HuH-7.5 (cell line): Measurements from ENCODE around the gene RING1.

Experiments
- DNase-seq: peaks from one replicate; pipeline ENCODE4 v3.0.0; 2011; ENCODE audit warnings: low spot score

RING1 gene

DNA sequence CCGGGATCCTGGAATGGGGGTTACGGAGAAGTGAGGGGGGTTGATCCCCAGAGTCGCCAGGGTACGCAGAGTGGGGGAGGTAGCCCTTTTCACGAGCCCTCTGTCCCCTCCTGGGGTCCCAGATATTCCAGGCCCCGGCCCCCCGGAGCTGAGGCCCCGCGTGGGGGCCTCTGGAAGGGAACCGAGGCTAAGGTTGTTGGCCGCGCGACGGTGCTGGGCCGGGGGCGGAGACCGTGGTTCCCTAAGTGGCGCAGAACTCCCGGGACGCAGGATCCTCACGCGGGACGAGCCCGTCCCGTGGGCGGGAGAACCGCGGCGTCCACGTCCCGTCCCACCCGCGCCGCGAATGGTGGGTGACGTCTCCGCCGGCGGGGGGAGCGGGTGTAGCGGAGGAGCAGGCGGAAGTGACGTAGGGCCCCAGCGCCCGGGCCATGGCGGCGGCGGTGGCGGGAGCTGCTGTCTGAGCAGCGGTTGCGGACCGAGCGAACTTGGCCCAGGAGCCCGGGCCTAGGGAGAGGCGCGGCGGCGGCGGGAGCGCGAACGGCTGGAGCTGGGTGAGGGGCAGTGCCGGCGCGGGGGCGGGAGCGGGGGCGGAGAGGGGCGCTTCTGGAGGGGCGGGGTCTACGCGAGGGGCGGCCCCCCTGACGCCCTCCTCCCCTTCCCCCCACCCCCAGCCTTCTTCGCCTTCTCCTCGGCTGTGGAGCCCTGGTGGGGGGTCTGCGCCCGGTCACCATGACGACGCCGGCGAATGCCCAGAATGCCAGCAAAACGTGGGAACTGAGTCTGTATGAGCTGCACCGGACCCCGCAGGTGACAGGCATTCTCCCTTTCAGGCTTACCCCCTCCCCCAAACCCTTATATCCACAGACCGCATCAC is at the start of gene RING1:
Gene RING1 (plus strand): TSS at position 410 of the 877 bp plus-strand sequence. CDS start 323 bp downstream, at position 733.
- peak; percentile 86 for DNase-seq

DNA sequence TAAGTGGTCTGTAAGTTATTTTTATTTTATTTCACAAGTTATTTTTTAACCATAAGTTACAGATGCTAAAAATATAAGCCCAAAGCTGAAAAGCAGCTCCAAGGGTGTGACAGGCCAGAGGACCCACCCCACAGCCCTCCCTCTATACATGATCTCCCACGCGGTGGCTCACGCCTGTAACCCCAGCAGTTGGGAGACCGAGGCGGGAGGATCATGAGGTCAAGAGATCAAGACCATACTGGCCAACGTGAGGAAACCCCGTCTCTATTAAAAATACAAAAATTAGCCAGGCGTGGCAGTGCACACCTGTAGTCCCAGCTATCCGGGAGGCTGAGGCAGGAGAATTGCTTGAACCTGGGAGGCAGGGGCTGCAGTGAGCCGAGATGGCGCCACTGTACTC is 48.2 kb upstream of the RING1 start:
- no peak for DNase-seq

GRCh38 chr6:33160728-33161344 is 47.5 kb upstream of the RING1 start:
- no peak for DNase-seq

- DNase-seq: peak; percentile 79
Measured at GRCh38 chr6:33161354-33162331, 46.7 kb upstream of the RING1 start.

DNA sequence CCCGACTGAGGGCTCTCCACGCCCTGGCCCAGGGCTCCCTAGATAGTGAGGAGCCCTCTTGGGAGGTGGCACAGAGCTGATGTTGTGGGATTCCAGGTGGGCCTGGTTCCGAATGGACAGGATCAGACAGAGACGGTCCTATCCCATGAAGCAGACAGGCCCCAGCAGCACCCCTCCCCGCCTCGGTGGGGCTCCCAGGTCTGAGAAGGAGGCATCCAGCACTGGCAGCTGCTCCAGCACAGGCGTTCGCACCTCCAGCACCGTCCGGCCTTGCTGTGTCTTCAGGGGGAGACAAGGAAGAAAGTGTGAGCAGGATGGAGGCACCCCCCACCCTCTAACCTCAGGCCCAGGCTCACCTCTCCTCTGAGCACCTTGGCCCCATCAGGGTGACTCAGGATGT is 44.8 kb upstream of the RING1 start:
- no peak for DNase-seq

GRCh38 chr6:33164176-33164575 is 44.1 kb upstream of the RING1 start:
- DNase-seq: no peak

- DNase-seq: no peak
Measured at GRCh38 chr6:33164665-33165373, 43.5 kb upstream of the RING1 start.

DNA sequence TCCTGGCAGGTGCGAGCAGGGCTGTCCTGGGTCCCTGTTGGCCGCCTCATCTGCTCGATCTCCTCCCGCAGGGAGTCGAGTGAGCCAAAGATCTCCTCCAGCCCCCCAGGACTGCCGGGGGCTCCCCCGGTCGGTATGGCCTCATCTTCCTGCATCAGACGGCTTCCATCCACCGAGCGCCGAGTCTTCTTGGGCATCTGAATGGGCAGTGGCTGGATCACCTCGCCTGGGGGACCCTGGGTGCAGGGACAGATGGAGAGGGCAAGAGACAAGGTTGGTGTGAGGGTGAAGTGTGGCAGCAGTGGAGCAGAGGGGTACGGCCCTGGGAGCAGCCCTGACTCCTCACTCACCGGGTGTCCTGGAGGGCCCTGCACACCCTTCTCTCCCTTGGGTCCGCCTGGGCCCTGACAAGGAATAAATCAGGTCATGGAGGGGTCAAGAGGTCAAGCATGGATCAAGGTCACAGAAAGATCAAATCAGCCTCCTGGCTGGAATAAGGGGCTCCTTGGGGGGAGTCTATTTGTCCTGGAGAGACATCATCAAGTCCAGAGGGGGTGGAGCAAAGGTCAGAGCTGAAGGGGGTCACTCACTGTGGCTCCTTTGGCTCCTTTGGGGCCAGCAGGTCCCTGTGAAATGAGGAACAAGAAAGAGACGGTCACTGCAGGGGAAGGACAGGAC is 42.6 kb upstream of the RING1 start:
- no peak for DNase-seq

DNA sequence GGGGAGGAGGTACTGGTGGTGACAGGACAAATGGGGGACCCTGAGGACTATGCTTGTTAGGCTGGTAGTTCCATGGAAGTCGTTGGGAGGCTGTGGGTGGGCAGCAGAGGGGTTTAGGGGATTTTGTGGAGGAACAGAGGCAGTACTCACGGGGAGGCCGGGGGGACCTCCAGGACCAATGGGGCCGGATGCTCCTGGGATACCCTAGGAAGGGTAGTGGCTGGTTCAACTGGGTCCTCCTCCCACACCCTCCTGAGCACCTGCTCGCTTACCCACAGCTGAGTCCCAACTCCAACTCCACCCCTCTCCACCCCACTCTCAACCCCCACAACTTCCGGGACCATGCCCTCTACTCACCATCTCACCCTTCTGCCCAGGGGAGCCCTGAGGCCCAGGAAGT is 41.9 kb upstream of the RING1 start:
- DNase-seq: no peak

GRCh38 chr6:33166811-33167210 is 41.5 kb upstream of the RING1 start:
- no peak for DNase-seq

GRCh38 chr6:33167374-33168283 is 40.7 kb upstream of the RING1 start:
- no peak for DNase-seq

GRCh38 chr6:33168284-33168601 is 40.1 kb upstream of the RING1 start:
- no peak for DNase-seq

- DNase-seq: no peak
Measured at GRCh38 chr6:33168639-33169038, 39.7 kb upstream of the RING1 start.

GRCh38 chr6:33169291-33170175 is 38.8 kb upstream of the RING1 start:
- DNase-seq: no peak

GRCh38 chr6:33170176-33171015 is 37.9 kb upstream of the RING1 start:
- no peak for DNase-seq

- no peak for DNase-seq
Measured at GRCh38 chr6:33171016-33171879, 37.1 kb upstream of the RING1 start.
